Stomach (tissue), 4 donors: ENCODE data around the gene TRAF3.

ENCODE experiments used
- CTCF ChIP-seq, 7 experiments: fragments of 450-650 bp in 4 of 7; fragments of 200-600 bp in 3 of 7; sonication (generic) in 3 of 7; IDR thresholded peaks; one replicate each; pipeline ENCODE4 v1.5.1; 2016 to 2019; ENCODE audit warnings: antibody characterized with exemption in 7 of 7, control low read depth in 2 of 7, mild to moderate bottlenecking in 1 of 7
- EP300 ChIP-seq: sonication (generic); formaldehyde crosslinking; IDR thresholded peaks from one replicate; pipeline ENCODE4 v1.6.1; 2017; ENCODE audit warnings: antibody characterized with exemption
- POLR2A ChIP-seq, 4 donors: fragments of 450-650 bp; IDR thresholded peaks; one replicate each; pipeline ENCODE4 v1.6.1; 2016; ENCODE audit warnings: antibody characterized with exemption in 4 of 4, control low read depth in 2 of 4, mild to moderate bottlenecking in 1 of 4, moderate library complexity in 1 of 4
- POLR2AphosphoS5 ChIP-seq, 3 donors: sonication (generic); formaldehyde crosslinking; IDR thresholded peaks; one replicate each; pipeline ENCODE4 v1.6.1; 2016; ENCODE audit warnings: antibody characterized with exemption in 3 of 3

DNA sequence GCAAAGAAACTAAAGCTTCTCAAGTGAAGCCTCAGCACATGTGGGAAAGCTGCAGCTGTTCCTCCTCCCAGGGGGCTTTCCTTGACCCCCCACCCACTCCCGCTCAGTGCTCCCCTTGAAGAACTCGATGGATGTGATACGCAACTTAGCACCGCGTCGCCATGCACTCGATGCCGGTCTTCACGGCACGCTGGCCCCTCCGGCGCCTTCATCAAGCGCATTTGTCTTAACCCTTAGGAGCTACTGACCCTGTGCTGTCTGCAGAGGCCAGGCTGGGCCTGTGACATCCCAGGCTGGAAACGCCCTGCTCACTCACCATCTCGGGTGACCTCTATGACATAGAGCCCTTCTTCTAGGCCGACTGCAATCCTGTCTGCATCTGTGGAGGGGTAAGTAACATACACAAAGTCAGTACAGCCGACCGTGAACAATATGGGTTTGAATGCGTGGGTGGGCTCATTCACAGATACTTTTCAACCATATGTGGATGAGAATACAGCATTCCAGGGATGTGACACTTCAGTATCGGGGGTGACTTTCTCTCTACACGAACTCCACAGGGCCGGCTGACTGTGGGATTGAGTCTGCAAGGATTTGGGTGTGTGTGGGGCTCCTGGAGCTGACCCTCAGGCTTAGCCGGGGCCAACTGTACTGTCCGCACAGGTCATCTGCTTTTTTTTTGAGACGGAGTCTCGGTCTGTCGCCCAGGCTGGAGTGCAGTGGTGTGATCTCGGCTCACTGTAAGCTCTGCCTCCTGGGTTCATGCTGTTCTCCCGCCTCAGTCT, 168.3 kb downstream of the TRAF3 start:
- TF ChIP-seq CTCF (IDR thresholded peaks at IDR 0.05): no peak
- TF ChIP-seq POLR2A (IDR thresholded peaks at IDR 0.05): no peak
- TF ChIP-seq POLR2AphosphoS5 (IDR thresholded peaks at IDR 0.05): no peak
- TF ChIP-seq EP300: no peak
